A673 (cell line): ENCODE measurements around the gene RNMT. TPM values are rescaled to one million over a fixed set of nuclear protein-coding genes. Genes with fewer than 3 reads are reported as not detected.

Experiments
- BruUV-seq: library from RNA; stranded (reverse); fragments of 400-500 nt; replicated peaks from 2 replicates; lab custom pipeline; 2021; lab: Mats Ljungman, UMichigan
- CTCF ChIA-PET: fragments of 300-600 bp; sonication (Branson Sonifier 250); formaldehyde crosslinking; loops from one replicate; lab custom pipeline; 2022; ENCODE audit warnings: antibody characterized with exemption; lab: Charles Lee
- POLR2A ChIA-PET: fragments of 300-600 bp; sonication (Branson Sonifier 250); formaldehyde crosslinking; loops from one replicate; lab custom pipeline; 2022; ENCODE audit warnings: antibody characterized with exemption; ENCODE audit not compliant: low non-redundant PET; lab: Charles Lee
- DNase-seq: peaks from one replicate; pipeline ENCODE4 v3.0.0-alpha.2; 2015; ENCODE audit warnings: low spot score
- H3K27ac ChIP-seq: fragments of 200-600 bp; sonication (generic); 2 replicates; pipeline ENCODE4 v1.5.1; 2016; ENCODE audit warnings: mixed run types, low read depth, mild to moderate bottlenecking, mixed read lengths, antibody characterized with exemption, low read length; ENCODE audit not compliant: poor library complexity, severe bottlenecking
- H3K27me3 ChIP-seq: fragments of 200-600 bp; sonication (generic); replicated peaks from 2 replicates; pipeline ENCODE4 v1.6.1; 2017; ENCODE audit warnings: mixed run types, low read depth, mild to moderate bottlenecking, mixed read lengths, antibody characterized with exemption, low read length; ENCODE audit not compliant: insufficient read depth, poor library complexity
- H3K36me3 ChIP-seq: fragments of 200-600 bp; sonication (generic); 2 replicates; pipeline ENCODE4 v1.6.1; 2016; ENCODE audit warnings: mixed run types, mild to moderate bottlenecking, mixed read lengths, antibody characterized with exemption, low read length; ENCODE audit not compliant: insufficient read depth, poor library complexity, severe bottlenecking
- H3K4me1 ChIP-seq: fragments of 200-600 bp; sonication (generic); 2 replicates; pipeline ENCODE4 v1.6.1; 2017; ENCODE audit warnings: mixed run types, mild to moderate bottlenecking, mixed read lengths, antibody characterized with exemption, low read length; ENCODE audit not compliant: insufficient read depth, poor library complexity, severe bottlenecking
- H3K4me3 ChIP-seq: fragments of 200-600 bp; sonication (generic); 2 replicates; pipeline ENCODE4 v1.5.1; 2016; ENCODE audit warnings: low read depth, mixed run types, mild to moderate bottlenecking, mixed read lengths, low read length; ENCODE audit not compliant: poor library complexity, severe bottlenecking
- H3K9me3 ChIP-seq: fragments of 200-600 bp; sonication (generic); 2 replicates; pipeline ENCODE4 v1.6.1; 2016; ENCODE audit warnings: mixed run types, low read depth, mild to moderate bottlenecking, mixed read lengths, antibody characterized with exemption, low read length; ENCODE audit not compliant: poor library complexity, severe bottlenecking
- CTCF ChIP-seq: fragments of 300-800, 200-600 bp; sonication (generic); conservative IDR thresholded peaks from 2 replicates; pipeline ENCODE4 v1.5.1; 2017; ENCODE audit warnings: low read depth, mild to moderate bottlenecking, antibody characterized with exemption, low read length, moderate library complexity, mixed read lengths
- EZH2 ChIP-seq: fragments of 200-600 bp; sonication (generic); IDR thresholded peaks from 2 replicates; pipeline ENCODE4 v1.6.1; 2017; ENCODE audit warnings: borderline replicate concordance, low read depth, mild to moderate bottlenecking, mixed read lengths, antibody characterized with exemption, low read length; ENCODE audit not compliant: poor library complexity, severe bottlenecking
- intact Hi-C: fragments of 100-400 bp; cut with micrococcal nuclease; formaldehyde crosslinking; loops from one replicate; pipeline ENCODE4 v1.10.0; 2022; ENCODE audit not compliant: unreplicated experiment
- total RNA-seq: library from RNA; stranded (reverse); gene quantifications from 2 replicates; pipeline ENCODE4 v1.2.3, GENCODE V29; 2021

Gene RNMT
- total RNA-seq, 1 experiment from 2014 or later, result 31.4 TPM

- no peak for DNase-seq
- no peaks in the 10 kb centered on the region for H3K9me3 ChIP-seq
- ChIA-PET POLR2A (no interaction called here), CTCF (no interaction called here)
- no peaks in the 10 kb centered on the region for H3K36me3 ChIP-seq
- no peaks in the 10 kb centered on the region for H3K4me1 ChIP-seq
- intact Hi-C loops, result no loop called here
- peaks cover 10% of the 10 kb centered on the region for H3K27me3 ChIP-seq
- H3K27ac ChIP-seq, result no peak overlapping the region
- TF ChIP-seq CTCF, result no peak
- TF ChIP-seq EZH2, result no peak
- no TSS peak for BruUV-seq
- H3K4me3 ChIP-seq, result no peak overlapping the region
These were observed 82.6 kb downstream of the RNMT start for GRCh38 chr18:13809043-13809430.

- Histone ChIP-seq H3K4me1 (no peaks in the 10 kb centered on the region), H3K27me3 (peaks cover 5% of the 10 kb centered on the region), H3K27ac (no peak overlapping the region), H3K9me3 (no peaks in the 10 kb centered on the region), H3K4me3 (no peak overlapping the region), H3K36me3 (no peaks in the 10 kb centered on the region)
- intact Hi-C loops, result no loop called here
- no TSS peak for BruUV-seq
- DNase-seq, result no peak
- POLR2A ChIA-PET, result no interaction called here
- CTCF ChIA-PET, result no interaction called here
- no peak for TF ChIP-seq EZH2
- no peak for TF ChIP-seq CTCF
These were observed 83.2 kb downstream of the RNMT start for GRCh38 chr18:13809531-13810255.

- peaks cover 5% of the 10 kb centered on the region for H3K27me3 ChIP-seq
- H3K4me1 ChIP-seq, result no peaks in the 10 kb centered on the region
- ChIA-PET CTCF (no interaction called here), POLR2A (no interaction called here)
- TF ChIP-seq EZH2 (no peak), CTCF (no peak)
- H3K36me3 ChIP-seq, result no peaks in the 10 kb centered on the region
- H3K4me3 ChIP-seq, result no peak overlapping the region
- DNase-seq, result no peak
- intact Hi-C loops, result no loop called here
- H3K9me3 ChIP-seq, result no peaks in the 10 kb centered on the region
- no TSS peak for BruUV-seq
- H3K27ac ChIP-seq, result no peak overlapping the region
These were observed 84.5 kb downstream of the RNMT start for GRCh38 chr18:13810950-13811485.
